GM12878 (cell line): Measurements from ENCODE around the gene RAD51B.

ENCODE experiments used
- CHD1 ChIP-seq: IDR thresholded peaks from 2 replicates; pipeline ENCODE4 v1.6.1; 2012; ENCODE audit warnings: low read depth, low read length, improper control_type of control experiment
- CTCF ChIP-seq, 3 experiments: IDR thresholded peaks in 2 of 3; conservative IDR thresholded peaks in 1 of 3; 2 replicates each; pipeline ENCODE4 v1.5.1; 2011; ENCODE audit warnings: low read depth in 3 of 3, low read length in 3 of 3, mild to moderate bottlenecking in 3 of 3, control low read depth in 2 of 3, moderate library complexity in 2 of 3, inconsistent platforms in 1 of 3, mixed read lengths in 1 of 3; ENCODE audit not compliant: control insufficient read depth in 2 of 3, insufficient read depth in 1 of 3; ENCODE audit errors: extremely low read depth in 1 of 3
- EZH2 ChIP-seq: IDR thresholded peaks from 2 replicates; pipeline ENCODE4 v1.6.1; 2012; ENCODE audit warnings: low read depth, mild to moderate bottlenecking, control low read depth, inconsistent platforms, low read length, borderline replicate concordance; ENCODE audit not compliant: control insufficient read depth
- FOXM1 ChIP-seq: IDR thresholded peaks from 2 replicates; pipeline ENCODE4 v1.6.1; 2012; ENCODE audit warnings: low read depth, mild to moderate bottlenecking, inconsistent platforms, low read length, moderate library complexity
- JUND ChIP-seq: IDR thresholded peaks from 2 replicates; pipeline ENCODE4 v1.6.1; 2012; ENCODE audit warnings: low read depth, mild to moderate bottlenecking, low read length, improper control_type of control experiment, moderate library complexity
- KDM1A ChIP-seq: fragments of 200-600 bp; sonication (generic); IDR thresholded peaks from 2 replicates; pipeline ENCODE4 v1.6.1; 2016; ENCODE audit warnings: borderline replicate concordance
- MYC ChIP-seq: IDR thresholded peaks from 2 replicates; pipeline ENCODE4 v1.6.1; 2011; ENCODE audit warnings: mild to moderate bottlenecking, low read length, moderate library complexity, inconsistent platforms; ENCODE audit not compliant: insufficient read depth, insufficient replicate concordance, insufficient read length, severe bottlenecking
- NFYB ChIP-seq: IDR thresholded peaks from 2 replicates; pipeline ENCODE4 v1.6.1; 2011; ENCODE audit warnings: low read depth, mild to moderate bottlenecking, low read length, improper control_type of control experiment, moderate library complexity; ENCODE audit not compliant: insufficient read depth
- NRF1 ChIP-seq: conservative IDR thresholded peaks from 2 replicates; pipeline ENCODE4 v1.6.1; 2011; ENCODE audit warnings: mild to moderate bottlenecking, low read depth, low read length, improper control_type of control experiment
- POLR2AphosphoS5 ChIP-seq: IDR thresholded peaks from 2 replicates; pipeline ENCODE4 v1.6.1; 2011; ENCODE audit warnings: mild to moderate bottlenecking, low read length, inconsistent platforms
- RAD21 ChIP-seq: IDR thresholded peaks from 2 replicates; pipeline ENCODE4 v1.6.1; 2011; ENCODE audit warnings: mild to moderate bottlenecking, low read depth, low read length, moderate library complexity; ENCODE audit not compliant: insufficient read depth
- REST ChIP-seq: IDR thresholded peaks from 2 replicates; pipeline ENCODE4 v1.6.1; 2012; ENCODE audit warnings: mild to moderate bottlenecking, low read depth, low read length
- ZNF207 ChIP-seq: fragments of 450-650 bp; IDR thresholded peaks from 2 replicates; pipeline ENCODE4 v1.6.1; 2014; ENCODE audit warnings: antibody characterized with exemption, mild to moderate bottlenecking, borderline replicate concordance

DNA sequence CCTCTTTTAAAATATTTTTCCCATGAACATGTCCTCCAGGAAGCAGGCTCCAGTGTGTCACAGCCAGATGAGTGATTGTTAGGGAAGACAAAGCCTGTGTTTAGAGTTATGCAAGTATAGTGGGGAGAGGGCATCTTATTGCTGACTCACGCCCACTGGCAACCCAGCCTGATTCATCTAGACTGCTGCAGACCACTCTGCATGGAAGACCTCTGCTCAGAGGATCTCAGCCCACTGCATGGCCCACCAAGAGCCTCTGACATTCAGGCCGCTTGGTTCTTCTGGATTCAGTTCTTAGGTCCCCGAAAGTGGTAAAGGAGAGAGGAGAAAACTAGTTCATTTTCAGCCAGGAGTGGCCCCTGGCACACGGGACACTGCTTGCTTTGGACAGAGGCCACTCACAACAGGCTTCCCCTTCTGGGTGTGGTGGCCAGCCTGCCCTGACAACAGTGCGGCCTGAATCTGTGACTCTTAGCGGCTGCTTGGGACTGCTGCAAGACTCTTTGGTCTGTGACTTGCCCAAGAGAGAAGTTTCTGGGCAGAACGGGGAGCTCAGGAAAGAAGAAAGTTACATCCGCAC is 707.0 kb downstream of the RAD51B start:
- TF ChIP-seq NRF1 = no peak
- TF ChIP-seq FOXM1 = no peak
- TF ChIP-seq MYC = no peak
- TF ChIP-seq ZNF207 = no peak
- TF ChIP-seq CTCF (IDR thresholded peaks at IDR 0.05 in 2 of 3, conservative IDR thresholded peaks at IDR 0.05 in 1 of 3; ENCODE audit: control insufficient read depth in 2 of 3, extremely low read depth in 1 of 3, insufficient read depth in 1 of 3, low read depth in 3 of 3, low read length in 3 of 3) = no peak
- TF ChIP-seq KDM1A = no peak
- no peak for TF ChIP-seq NFYB
- no peak for TF ChIP-seq CHD1
- no peak for TF ChIP-seq REST
- no peak for TF ChIP-seq EZH2
- no peak for TF ChIP-seq JUND
- no peak for TF ChIP-seq RAD21
- no peak for TF ChIP-seq POLR2AphosphoS5
